Muscle layer of colon (tissue), 2 donors: ENCODE measurements around the gene GNG4.
"Not testable (repeated sequence)": the region's sequence is repeated elsewhere in the genome, so short reads cannot be mapped to it uniquely, and the experiment has no call there.

Source experiments
- H3K27ac ChIP-seq: one replicate; pipeline ENCODE4 v1.7.0; 2013; ENCODE audit warnings: low read depth, mild to moderate bottlenecking, low read length, moderate library complexity
- H3K27me3 ChIP-seq, 2 donors: one replicate each; pipeline ENCODE4 v1.7.0; 2013; ENCODE audit warnings: low read length in 2 of 2, mild to moderate bottlenecking in 2 of 2; ENCODE audit not compliant: insufficient read depth in 2 of 2, control insufficient read depth in 1 of 2
- H3K36me3 ChIP-seq: one replicate; pipeline ENCODE4 v1.7.0; 2013; ENCODE audit warnings: mild to moderate bottlenecking, low read length; ENCODE audit not compliant: insufficient read depth
- H3K4me1 ChIP-seq: one replicate; pipeline ENCODE4 v1.7.0; 2013; ENCODE audit warnings: mild to moderate bottlenecking, low read length; ENCODE audit not compliant: insufficient read depth
- H3K4me3 ChIP-seq, 2 donors: one replicate each; pipeline ENCODE4 v1.7.0; 2013; ENCODE audit warnings: low read length in 2 of 2, low read depth in 1 of 2, mild to moderate bottlenecking in 1 of 2, moderate library complexity in 1 of 2
- H3K9ac ChIP-seq: one replicate; pipeline ENCODE4 v1.7.0; 2013; ENCODE audit warnings: low read length
- H3K9me3 ChIP-seq: one replicate; pipeline ENCODE4 v1.7.0; 2013; ENCODE audit warnings: mild to moderate bottlenecking, low read length
- donor health status: abdominal sarcoma.
- donor health status: Adenocarcinoma of cecum.

The GNG4 gene

GRCh38 chr1:235595079-235595478, 54.5 kb downstream of the GNG4 start:
- no peaks in the 10 kb centered on the region for H3K9me3 ChIP-seq
- H3K27ac ChIP-seq = no peak overlapping the region
- no peak overlapping the region for H3K9ac ChIP-seq
- H3K27me3 ChIP-seq = no peaks in the 10 kb centered on the region
- no peaks in the 10 kb centered on the region for H3K36me3 ChIP-seq
- H3K4me1 ChIP-seq = no peaks in the 10 kb centered on the region
- no peak overlapping the region for H3K4me3 ChIP-seq

GRCh38 chr1:235594281-235594895, 55.2 kb downstream of the GNG4 start:
- H3K27ac ChIP-seq, H3K36me3 ChIP-seq, H3K27me3 ChIP-seq, H3K4me1 ChIP-seq, H3K9me3 ChIP-seq, H3K9ac ChIP-seq, H3K4me3 ChIP-seq: not testable (repeated sequence)

DNA sequence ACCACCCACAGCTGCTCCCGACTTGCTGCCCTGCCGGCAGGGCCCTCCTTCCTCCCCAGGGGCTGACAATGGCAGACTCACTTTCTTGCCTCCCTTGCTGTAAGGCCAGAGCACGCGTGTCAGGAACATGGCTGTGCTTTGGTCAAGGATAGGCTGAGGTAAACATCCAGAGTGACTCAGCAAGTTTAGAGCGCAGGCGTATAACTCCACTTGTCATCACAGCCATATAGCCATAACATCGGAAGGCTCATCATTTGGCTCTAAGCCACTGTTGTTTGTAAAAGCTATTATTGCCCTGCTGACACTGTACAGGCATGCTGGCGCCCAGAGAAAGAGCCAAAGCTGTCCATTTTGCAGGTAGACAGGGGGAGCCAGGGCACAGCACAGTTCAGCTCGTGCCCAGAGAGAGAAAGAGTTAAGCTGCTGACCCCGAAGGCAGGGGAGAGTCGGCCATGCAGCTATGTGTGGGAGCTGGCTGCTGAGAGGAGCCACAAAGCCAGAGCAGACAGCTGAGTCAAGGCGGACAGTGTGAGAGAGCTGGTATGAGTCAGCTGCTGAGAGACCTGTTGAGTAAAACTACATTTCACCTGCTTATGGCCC, 60.6 kb downstream of the GNG4 start:
- Histone ChIP-seq H3K27me3 (no peaks in the 10 kb centered on the region), H3K36me3 (no peaks in the 10 kb centered on the region), H3K9ac (no peak overlapping the region), H3K27ac (no peak overlapping the region), H3K9me3 (no peaks in the 10 kb centered on the region), H3K4me3 (no peak overlapping the region), H3K4me1 (no peaks in the 10 kb centered on the region)

DNA sequence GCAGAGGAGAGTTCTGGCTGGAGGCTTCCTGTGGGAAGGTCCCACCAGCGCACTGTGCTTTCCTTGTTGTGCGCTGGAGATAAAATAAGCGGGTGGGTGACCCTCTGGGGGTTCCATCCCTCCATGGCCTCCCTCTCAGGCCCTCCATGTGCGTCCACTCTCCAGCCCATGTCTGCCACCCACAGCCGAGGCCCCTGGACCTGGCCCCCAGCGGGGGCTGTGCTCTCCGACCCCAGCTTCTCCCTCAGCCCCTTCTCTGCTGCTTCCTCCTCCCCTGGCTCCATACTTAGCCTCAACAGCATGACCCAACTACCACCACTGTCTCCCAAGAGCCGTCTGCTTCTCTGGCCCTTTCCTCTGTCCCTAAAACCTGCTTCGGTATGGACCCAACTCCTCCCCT, 61.4 kb downstream of the GNG4 start:
- Histone ChIP-seq H3K27ac (no peak overlapping the region), H3K9ac (no peak overlapping the region), H3K36me3 (no peaks in the 10 kb centered on the region), H3K9me3 (no peaks in the 10 kb centered on the region), H3K4me1 (peaks cover 3% of the 10 kb centered on the region), H3K27me3 (no peaks in the 10 kb centered on the region), H3K4me3 (no peak overlapping the region)

- Histone ChIP-seq H3K4me3 (no peak overlapping the region), H3K9ac (no peak overlapping the region)
Observed at GRCh38 chr1:235586992-235587391, 62.6 kb downstream of the GNG4 start.

GRCh38 chr1:235586413-235586812, 63.2 kb downstream of the GNG4 start:
- Histone ChIP-seq H3K9ac (no peak overlapping the region), H3K27me3 (no peaks in the 10 kb centered on the region), H3K4me3 (no peak overlapping the region), H3K9me3 (no peaks in the 10 kb centered on the region), H3K27ac (no peak overlapping the region), H3K4me1 (peaks cover 7% of the 10 kb centered on the region), H3K36me3 (no peaks in the 10 kb centered on the region)

More at GRCh38 chr1:235586992-235587391, 62.6 kb downstream of the GNG4 start:
- Histone ChIP-seq H3K4me1 (peaks cover 7% of the 10 kb centered on the region), H3K27me3 (no peaks in the 10 kb centered on the region), H3K9me3 (no peaks in the 10 kb centered on the region), H3K27ac (no peak overlapping the region), H3K36me3 (no peaks in the 10 kb centered on the region)

- Histone ChIP-seq H3K9me3 (no peaks in the 10 kb centered on the region), H3K4me1 (peaks cover 7% of the 10 kb centered on the region), H3K4me3 (no peak overlapping the region), H3K36me3 (no peaks in the 10 kb centered on the region), H3K27ac (no peak overlapping the region), H3K27me3 (no peaks in the 10 kb centered on the region), H3K9ac (no peak overlapping the region)
Observed at GRCh38 chr1:235584973-235585372, 64.6 kb downstream of the GNG4 start.

DNA sequence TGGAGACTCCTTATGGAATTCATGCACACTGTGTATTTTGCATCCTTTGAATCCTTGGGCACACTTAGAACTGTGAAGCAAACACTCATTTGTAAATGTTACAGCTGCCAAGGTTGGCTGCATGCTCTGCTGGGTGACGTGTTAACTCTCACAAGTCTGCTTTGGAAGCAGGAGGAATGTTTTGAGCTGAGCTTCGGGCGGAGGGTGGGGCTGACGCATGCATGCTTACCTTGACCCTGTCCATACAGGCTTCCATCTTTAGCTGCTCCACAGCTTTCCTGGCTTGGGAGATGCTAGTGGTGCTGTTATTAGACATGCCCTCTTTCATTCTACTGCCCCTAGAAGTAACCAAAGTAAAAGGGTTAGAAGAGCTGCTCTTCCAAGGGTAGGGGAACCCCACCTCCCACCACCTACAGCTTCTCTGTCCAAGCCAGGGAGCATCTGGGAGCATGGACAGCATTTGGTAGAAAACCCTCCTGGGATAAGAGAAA, 66.0 kb downstream of the GNG4 start:
- H3K36me3 ChIP-seq = no peaks in the 10 kb centered on the region
- no peak overlapping the region for H3K27ac ChIP-seq
- H3K4me3 ChIP-seq = no peak overlapping the region
- H3K9me3 ChIP-seq = no peaks in the 10 kb centered on the region
- H3K4me1 ChIP-seq = peaks cover 7% of the 10 kb centered on the region
- no peak overlapping the region for H3K9ac ChIP-seq
- H3K27me3 ChIP-seq = no peaks in the 10 kb centered on the region

GRCh38 chr1:235582130-235582529, 67.5 kb downstream of the GNG4 start:
- no peak overlapping the region for H3K4me3 ChIP-seq

GRCh38 chr1:235579891-235580290, 69.7 kb downstream of the GNG4 start:
- H3K9me3 ChIP-seq = no peaks in the 10 kb centered on the region
- no peaks in the 10 kb centered on the region for H3K27me3 ChIP-seq
- H3K36me3 ChIP-seq = no peaks in the 10 kb centered on the region
- H3K4me1 ChIP-seq = peaks cover 7% of the 10 kb centered on the region
- H3K4me3 ChIP-seq = no peak overlapping the region
- no peak overlapping the region for H3K27ac ChIP-seq
- H3K9ac ChIP-seq = no peak overlapping the region

More at GRCh38 chr1:235582130-235582529, 67.5 kb downstream of the GNG4 start:
- no peaks in the 10 kb centered on the region for H3K27me3 ChIP-seq
- H3K36me3 ChIP-seq = no peaks in the 10 kb centered on the region
- H3K4me1 ChIP-seq = peaks cover 7% of the 10 kb centered on the region
- H3K27ac ChIP-seq = no peak overlapping the region
- H3K9ac ChIP-seq = no peak overlapping the region
- H3K9me3 ChIP-seq = no peaks in the 10 kb centered on the region

DNA sequence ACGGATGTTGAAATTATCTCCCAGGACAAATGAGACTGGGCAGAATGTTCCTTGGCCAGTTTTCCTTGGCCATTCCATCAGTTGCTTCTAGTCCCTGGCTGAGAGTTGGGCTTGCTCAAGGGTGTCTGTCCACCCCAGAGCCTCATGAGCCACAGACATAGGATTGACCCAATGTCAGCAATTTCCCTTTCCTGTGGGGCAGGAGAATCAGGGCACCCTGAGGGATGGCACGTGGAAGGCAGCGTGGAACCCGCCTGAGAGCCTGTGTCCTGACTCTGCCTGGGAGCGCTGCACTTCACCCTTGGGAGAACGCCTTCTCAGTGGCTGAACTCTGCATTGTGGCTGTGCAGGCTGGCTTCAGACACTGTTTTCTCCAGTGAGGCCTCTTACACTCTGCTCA, 74.0 kb downstream of the GNG4 start:
- Histone ChIP-seq H3K27ac (no peak overlapping the region), H3K4me1 (no peaks in the 10 kb centered on the region), H3K36me3 (no peaks in the 10 kb centered on the region), H3K9ac (no peak overlapping the region), H3K9me3 (no peaks in the 10 kb centered on the region), H3K27me3 (no peaks in the 10 kb centered on the region), H3K4me3 (no peak overlapping the region)

- H3K9ac ChIP-seq = no peak overlapping the region
- H3K27me3 ChIP-seq = no peaks in the 10 kb centered on the region
- H3K4me3 ChIP-seq = no peak overlapping the region
- no peak overlapping the region for H3K27ac ChIP-seq
- no peaks in the 10 kb centered on the region for H3K36me3 ChIP-seq
- H3K9me3 ChIP-seq = no peaks in the 10 kb centered on the region
- no peaks in the 10 kb centered on the region for H3K4me1 ChIP-seq
Observed at GRCh38 chr1:235573880-235574279, 75.7 kb downstream of the GNG4 start.
